Stomach (tissue), 4 donors: ENCODE measurements around the gene RNF208.

ENCODE experiments used
- EP300 ChIP-seq: sonication (generic); formaldehyde crosslinking; IDR thresholded peaks from one replicate; pipeline ENCODE4 v1.6.1; 2017; ENCODE audit warnings: antibody characterized with exemption
- POLR2AphosphoS5 ChIP-seq, 3 donors: sonication (generic); formaldehyde crosslinking; IDR thresholded peaks; one replicate each; pipeline ENCODE4 v1.6.1; 2016; ENCODE audit warnings: antibody characterized with exemption in 3 of 3
- TF ChIP-seq, protein P1 (sequence below), 7 experiments: fragments of 450-650 bp in 4 of 7; fragments of 200-600 bp in 3 of 7; sonication (generic) in 3 of 7; IDR thresholded peaks; one replicate each; pipeline ENCODE4 v1.5.1; 2016 to 2019; ENCODE audit warnings: antibody characterized with exemption in 7 of 7, control low read depth in 2 of 7, mild to moderate bottlenecking in 1 of 7

DNA sequence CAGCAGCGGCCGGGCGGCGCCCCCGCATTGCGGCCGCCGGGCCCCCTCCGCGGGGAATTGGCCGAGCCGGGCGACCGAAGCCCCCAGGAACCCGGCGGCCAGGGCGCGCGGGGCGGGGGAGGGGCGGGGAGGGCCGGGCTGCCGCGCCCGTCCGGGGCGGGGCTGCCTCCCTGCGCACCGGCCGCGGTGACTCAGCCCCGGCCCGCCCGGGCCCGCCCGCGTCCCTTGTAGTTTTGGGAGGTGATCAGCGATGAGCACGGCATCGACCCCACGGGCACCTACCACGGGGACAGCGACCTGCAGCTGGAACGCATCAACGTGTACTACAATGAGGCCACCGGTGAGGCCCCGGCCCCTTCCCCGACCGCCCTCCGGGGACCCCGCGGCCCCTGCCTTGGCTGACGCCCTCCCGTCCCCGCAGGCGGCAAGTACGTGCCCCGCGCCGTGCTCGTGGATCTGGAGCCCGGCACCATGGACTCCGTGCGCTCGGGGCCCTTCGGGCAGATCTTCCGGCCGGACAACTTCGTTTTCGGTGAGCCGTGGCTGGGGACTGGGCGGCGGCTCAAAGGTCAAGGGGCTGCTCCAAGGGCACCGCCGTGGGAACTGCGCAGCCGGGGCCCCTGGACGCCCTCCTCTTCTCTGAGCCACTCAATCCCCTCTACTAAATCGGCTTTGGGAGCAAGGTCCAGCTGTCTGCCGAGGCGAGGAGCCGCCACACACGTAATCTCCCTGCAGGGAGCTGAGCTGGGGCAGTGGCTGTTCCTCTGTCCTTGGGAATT is 19.6 kb upstream of the RNF208 start:
- TF ChIP-seq, protein P1, sequence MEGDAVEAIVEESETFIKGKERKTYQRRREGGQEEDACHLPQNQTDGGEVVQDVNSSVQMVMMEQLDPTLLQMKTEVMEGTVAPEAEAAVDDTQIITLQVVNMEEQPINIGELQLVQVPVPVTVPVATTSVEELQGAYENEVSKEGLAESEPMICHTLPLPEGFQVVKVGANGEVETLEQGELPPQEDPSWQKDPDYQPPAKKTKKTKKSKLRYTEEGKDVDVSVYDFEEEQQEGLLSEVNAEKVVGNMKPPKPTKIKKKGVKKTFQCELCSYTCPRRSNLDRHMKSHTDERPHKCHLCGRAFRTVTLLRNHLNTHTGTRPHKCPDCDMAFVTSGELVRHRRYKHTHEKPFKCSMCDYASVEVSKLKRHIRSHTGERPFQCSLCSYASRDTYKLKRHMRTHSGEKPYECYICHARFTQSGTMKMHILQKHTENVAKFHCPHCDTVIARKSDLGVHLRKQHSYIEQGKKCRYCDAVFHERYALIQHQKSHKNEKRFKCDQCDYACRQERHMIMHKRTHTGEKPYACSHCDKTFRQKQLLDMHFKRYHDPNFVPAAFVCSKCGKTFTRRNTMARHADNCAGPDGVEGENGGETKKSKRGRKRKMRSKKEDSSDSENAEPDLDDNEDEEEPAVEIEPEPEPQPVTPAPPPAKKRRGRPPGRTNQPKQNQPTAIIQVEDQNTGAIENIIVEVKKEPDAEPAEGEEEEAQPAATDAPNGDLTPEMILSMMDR (IDR thresholded peaks at IDR 0.05): no peak
- no peak for TF ChIP-seq POLR2AphosphoS5 (IDR thresholded peaks at IDR 0.05)
- no peak for TF ChIP-seq EP300
